Measurements from ENCODE around the gene SLX4IP.

The SLX4IP gene

DNA sequence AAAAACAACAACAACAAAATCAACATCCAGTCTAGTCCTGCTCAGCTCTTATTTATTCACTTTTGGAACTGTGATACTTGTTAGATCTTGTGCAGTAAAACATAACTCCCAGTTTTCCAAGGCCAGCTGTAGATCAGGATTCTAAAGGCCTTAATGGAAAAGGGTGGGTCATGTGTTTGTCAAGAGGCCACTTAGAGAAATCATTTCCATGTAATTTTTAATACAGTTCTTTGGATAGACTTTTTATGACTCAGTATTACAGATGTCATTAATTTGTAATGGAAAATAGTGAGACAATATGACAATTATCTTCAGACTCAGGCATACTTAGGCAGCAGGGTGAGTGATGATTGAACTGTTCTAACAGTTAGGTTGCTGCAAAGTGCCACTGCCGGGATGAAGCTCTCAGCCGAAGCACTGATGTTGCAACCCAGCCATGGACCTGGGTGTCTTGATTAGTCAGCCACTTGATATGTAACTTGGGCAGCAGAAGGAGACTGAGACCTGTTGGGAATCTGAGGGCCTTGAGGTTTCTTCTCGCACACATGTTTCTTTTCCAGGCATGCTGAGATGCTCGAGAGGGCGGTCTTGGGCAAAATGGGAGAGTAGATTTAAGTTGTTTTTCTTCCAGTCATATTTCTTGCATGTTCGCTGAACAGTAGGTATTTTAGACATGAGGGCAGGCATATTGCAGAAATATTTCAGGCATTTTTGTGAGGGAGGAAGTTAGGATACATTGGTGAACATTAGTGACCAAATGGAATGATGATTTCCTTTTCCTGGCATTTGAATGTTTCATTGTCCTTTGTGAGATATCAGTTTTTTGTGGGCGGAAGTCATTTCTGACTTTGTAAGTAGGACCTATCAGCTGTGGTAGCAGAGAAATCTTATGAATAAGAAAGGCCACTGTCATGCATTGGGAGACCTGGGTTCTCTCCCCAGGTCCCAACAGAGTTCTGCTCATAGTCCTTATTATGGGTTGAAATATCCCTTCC, 52.3 kb downstream of the SLX4IP start:
- no peak for DNase-seq (ENCODE audit: low spot score)
- in situ Hi-C loops (cut with MboI; ENCODE audit: low sequenced_read_pairs, unreplicated experiment) = no loop called here
- TF ChIP-seq, protein P1, sequence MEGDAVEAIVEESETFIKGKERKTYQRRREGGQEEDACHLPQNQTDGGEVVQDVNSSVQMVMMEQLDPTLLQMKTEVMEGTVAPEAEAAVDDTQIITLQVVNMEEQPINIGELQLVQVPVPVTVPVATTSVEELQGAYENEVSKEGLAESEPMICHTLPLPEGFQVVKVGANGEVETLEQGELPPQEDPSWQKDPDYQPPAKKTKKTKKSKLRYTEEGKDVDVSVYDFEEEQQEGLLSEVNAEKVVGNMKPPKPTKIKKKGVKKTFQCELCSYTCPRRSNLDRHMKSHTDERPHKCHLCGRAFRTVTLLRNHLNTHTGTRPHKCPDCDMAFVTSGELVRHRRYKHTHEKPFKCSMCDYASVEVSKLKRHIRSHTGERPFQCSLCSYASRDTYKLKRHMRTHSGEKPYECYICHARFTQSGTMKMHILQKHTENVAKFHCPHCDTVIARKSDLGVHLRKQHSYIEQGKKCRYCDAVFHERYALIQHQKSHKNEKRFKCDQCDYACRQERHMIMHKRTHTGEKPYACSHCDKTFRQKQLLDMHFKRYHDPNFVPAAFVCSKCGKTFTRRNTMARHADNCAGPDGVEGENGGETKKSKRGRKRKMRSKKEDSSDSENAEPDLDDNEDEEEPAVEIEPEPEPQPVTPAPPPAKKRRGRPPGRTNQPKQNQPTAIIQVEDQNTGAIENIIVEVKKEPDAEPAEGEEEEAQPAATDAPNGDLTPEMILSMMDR (IDR thresholded peaks at IDR 0.05; ENCODE audit: borderline replicate concordance, control extremely low read depth, extremely low read depth, insufficient read depth, missing control alignments) = no peak

DNA sequence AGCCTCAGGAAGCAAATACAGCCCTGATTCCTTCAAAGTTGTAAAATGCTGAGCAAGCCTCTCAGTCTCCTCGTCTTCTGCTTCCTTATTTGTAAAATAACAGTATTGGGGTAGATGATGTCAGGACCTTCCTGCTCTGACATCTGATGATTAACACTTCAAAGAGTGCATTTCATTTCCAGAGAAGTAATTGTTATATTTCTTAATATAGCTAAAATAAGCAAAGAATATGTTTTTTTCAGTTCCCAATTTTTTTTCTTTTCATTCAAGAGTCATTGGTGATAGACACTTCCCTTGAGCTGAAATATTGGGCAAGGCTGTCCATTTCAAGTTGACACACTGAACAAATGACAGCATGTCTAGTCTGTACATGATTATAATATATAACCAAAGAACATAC, 53.4 kb downstream of the SLX4IP start:
- in situ Hi-C loops (cut with MboI; ENCODE audit: low sequenced_read_pairs, unreplicated experiment) = no loop called here
- DNase-seq (ENCODE audit: low spot score) = no peak
- TF ChIP-seq, protein P1 (IDR thresholded peaks at IDR 0.05; ENCODE audit: borderline replicate concordance, control extremely low read depth, extremely low read depth, insufficient read depth, missing control alignments) = no peak

DNA sequence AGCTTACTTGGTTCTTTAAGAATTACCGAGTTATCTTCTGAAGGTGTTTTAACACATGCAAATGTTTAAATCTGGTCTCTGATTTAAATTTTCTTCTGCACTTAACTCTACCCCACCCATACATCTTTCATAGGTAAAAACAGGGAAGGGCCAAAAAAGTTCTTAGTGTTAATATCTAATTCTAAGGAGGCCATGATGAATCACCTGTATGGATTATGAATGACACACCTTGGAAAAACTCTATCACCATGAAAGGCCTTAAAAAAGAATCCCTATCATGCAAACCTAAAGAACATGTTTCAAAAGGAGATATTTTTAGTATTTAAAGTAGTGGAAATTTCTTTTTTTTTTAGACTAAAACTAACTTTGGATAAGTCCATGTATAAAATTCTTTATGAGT, 54.7 kb downstream of the SLX4IP start:
- in situ Hi-C loops (cut with MboI; ENCODE audit: low sequenced_read_pairs, unreplicated experiment) = no loop called here
- TF ChIP-seq, protein P1 (IDR thresholded peaks at IDR 0.05; ENCODE audit: borderline replicate concordance, control extremely low read depth, extremely low read depth, insufficient read depth, missing control alignments) = no peak
- DNase-seq (ENCODE audit: low spot score) = no peak

DNA sequence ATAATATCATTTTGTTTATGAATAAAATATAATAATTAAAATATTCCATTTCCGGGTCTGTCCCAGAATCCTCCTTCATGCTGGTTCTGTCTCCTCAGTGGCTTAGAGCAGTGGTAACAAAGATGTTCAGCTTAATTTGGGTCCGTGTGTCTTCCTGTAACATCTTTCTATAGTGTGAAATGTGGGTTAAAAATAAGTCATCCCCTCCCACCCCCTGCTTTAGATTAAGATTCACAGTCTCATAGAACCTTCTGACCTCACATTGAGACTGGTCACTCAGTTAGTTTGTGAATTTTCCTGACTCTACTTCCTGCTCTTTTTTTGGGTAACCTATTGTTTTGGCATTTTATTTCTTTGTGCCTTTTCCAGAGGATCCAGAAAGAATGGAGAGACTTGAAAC, 55.2 kb downstream of the SLX4IP start:
- no peak for DNase-seq (ENCODE audit: low spot score)
- in situ Hi-C loops (cut with MboI; ENCODE audit: low sequenced_read_pairs, unreplicated experiment) = no loop called here
- TF ChIP-seq, protein P1 (IDR thresholded peaks at IDR 0.05; ENCODE audit: borderline replicate concordance, control extremely low read depth, extremely low read depth, insufficient read depth, missing control alignments) = no peak

DNA sequence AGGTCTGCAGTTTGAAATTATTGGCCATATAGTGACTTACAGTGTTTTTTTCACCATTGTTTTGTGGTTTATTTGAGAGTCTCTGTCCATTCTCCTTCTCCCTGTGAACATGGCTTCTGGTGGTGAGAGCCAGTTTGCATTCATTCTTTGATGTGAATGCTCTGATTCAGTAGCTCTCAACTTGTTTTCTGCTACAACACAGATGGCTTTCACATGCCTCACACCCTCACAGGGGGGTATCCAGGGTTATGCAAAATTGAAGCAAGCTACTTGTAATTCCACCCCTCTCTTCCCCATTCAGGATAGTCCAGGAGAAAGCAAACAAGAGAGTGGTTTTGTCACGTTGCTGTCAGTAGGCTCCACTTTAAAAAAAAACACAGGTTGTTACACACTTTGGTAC, 55.6 kb downstream of the SLX4IP start:
- TF ChIP-seq, protein P1 (IDR thresholded peaks at IDR 0.05; ENCODE audit: borderline replicate concordance, control extremely low read depth, extremely low read depth, insufficient read depth, missing control alignments) = no peak
- in situ Hi-C loops (cut with MboI; ENCODE audit: low sequenced_read_pairs, unreplicated experiment) = no loop called here
- no peak for DNase-seq (ENCODE audit: low spot score)

DNA sequence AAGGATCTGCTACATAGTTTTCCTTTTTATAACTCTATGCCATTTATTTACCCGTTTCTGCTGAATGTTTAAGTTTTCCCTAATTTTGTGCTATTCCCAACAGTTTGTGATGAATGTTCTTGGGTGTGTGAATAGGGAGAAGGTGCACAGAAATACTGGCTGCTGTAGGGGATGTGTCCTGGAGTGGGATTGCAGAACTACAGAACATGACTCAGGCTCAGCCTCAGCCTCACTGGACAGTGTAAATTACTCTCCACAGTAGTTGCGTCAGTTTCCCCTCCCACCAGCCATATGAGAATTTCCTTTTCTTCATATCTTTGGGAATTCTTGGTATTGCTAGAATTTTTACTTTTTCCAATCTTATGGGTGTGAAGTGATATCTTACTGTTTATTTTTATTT, 57.0 kb downstream of the SLX4IP start:
- no peak for DNase-seq (ENCODE audit: low spot score)
- in situ Hi-C loops (cut with MboI; ENCODE audit: low sequenced_read_pairs, unreplicated experiment) = no loop called here
- TF ChIP-seq, protein P1 (IDR thresholded peaks at IDR 0.05; ENCODE audit: borderline replicate concordance, control extremely low read depth, extremely low read depth, insufficient read depth, missing control alignments) = no peak
